GM12801 (cell line): ENCODE measurements around the gene PLCB4.

Experiments used
- TF ChIP-seq, protein P1 (sequence below): IDR thresholded peaks from one replicate; pipeline ENCODE4 v1.5.1; 2011; ENCODE audit warnings: control low read depth; ENCODE audit not compliant: insufficient read length; ENCODE audit errors: extremely low read depth

The PLCB4 gene

GRCh38 chr20:9334866-9335265, 266.0 kb downstream of the PLCB4 start:
- TF ChIP-seq, protein P1, sequence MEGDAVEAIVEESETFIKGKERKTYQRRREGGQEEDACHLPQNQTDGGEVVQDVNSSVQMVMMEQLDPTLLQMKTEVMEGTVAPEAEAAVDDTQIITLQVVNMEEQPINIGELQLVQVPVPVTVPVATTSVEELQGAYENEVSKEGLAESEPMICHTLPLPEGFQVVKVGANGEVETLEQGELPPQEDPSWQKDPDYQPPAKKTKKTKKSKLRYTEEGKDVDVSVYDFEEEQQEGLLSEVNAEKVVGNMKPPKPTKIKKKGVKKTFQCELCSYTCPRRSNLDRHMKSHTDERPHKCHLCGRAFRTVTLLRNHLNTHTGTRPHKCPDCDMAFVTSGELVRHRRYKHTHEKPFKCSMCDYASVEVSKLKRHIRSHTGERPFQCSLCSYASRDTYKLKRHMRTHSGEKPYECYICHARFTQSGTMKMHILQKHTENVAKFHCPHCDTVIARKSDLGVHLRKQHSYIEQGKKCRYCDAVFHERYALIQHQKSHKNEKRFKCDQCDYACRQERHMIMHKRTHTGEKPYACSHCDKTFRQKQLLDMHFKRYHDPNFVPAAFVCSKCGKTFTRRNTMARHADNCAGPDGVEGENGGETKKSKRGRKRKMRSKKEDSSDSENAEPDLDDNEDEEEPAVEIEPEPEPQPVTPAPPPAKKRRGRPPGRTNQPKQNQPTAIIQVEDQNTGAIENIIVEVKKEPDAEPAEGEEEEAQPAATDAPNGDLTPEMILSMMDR: no peak

DNA sequence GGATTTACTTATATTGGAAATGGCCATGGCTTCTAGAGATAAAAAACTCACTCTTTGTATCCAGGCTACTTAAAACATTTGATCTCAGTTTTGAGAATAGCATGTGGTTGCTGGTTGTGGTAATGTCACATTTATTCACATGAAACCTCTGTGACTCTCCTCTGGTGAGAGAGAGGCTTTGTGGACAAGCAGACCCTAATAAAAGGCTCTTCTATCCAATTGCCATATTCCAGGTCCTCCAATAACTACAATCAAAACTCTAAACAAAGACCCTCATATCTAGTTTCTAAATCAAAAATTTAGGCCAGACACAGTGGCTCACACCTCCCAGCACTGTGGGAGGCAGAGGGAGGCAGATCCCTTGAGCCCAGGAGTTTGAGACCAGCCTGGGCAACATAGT, 269.2 kb downstream of the PLCB4 start:
- TF ChIP-seq, protein P1: no peak

- TF ChIP-seq, protein P1: no peak
Measured at GRCh38 chr20:9339708-9340107, 270.8 kb downstream of the PLCB4 start.

DNA sequence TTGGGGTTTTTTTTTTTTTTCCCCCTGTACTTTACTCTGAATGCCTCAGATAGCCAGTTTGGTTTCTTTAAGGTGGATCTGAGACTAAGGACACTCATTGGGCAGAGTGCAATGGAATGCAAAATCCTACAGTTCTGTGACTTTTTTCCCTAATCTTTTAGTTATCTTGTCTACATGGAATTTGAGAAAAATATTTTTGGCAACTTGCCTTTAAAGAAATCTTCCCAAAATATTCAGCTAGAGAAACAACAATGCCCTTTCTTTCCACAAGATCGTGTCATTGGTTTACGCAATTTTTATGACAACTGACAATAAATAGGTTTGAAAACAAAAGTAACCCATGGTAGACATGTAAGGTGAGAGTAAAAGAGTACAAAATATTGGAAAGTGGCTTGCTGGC, 273.8 kb downstream of the PLCB4 start:
- TF ChIP-seq, protein P1: no peak

DNA sequence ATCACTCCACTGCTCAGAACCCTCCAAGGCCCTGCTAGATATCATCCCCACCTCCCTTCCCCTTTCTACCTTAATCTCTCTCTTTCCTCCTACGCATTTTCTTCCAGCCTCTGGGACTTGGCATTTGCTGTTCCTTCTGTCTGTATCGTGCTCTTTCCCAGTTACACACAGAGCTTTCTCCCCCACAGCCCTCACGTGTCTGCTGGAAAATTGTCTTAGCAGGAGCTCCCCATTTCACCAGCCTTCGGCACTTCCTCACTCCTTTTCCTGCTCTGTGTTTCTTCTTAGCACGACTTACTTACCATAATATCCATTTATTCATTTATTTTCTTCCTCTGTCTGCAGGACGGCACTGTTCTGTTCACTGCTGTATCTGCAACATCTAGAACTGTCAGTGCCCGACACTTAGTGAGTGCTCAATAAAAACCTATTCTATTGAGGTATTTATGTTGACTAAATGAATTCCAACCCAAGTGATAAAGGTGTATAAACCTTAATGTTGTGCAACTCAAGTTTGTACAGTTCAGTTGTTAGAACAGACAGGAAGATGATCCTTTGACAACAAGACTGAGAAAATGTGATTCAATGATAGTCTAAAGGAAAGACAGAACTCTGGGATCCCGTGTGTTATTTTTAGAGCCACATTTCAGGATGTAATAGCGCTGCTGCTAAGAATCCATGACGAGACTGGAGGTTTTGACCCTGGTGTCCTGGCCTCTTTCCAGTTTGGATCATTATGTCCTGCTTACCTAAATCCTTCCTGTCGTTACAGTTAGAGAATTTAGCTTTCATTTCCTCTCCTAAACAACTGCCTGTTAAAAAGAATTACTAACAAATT, 275.4 kb downstream of the PLCB4 start:
- TF ChIP-seq, protein P1: no peak

DNA sequence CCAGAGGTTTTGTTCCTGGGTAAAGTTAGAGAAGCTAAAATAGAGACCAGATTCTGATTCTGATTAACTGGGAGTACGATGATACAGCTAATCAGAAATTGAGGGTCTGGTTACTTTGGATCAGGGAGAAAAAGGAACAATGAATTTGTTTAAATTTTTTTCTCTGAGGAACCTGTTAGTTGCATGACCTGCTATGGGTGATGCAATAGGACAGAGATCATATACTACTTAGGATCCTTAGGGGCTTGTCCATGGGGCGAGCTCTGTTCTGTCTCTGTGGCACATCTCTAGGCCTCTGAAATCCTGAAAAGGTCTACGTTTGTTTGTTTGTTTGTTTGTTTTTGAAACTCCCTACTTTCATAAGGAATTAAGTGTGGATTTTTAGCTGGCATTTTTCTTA, 279.4 kb downstream of the PLCB4 start:
- TF ChIP-seq, protein P1: no peak

DNA sequence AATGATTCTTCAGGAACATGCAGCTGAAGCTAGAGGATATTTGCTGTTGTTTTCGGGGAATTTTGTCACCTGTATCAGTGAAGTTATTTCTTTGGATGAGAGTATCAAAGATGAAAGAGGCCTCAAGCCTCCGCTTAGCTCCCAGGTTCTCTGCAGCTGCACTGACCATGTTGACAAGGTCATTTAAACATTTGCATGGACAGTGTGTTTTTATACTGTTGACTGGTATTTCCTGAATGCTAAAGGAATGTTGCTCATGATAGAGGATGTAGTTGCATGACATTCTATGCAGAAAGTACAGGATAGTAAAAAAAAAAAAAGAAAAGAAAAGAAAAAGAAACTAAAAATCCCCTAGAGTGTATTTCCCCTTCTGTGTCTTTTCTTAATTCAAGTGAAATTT, 279.9 kb downstream of the PLCB4 start:
- TF ChIP-seq, protein P1: no peak
